Activated naive CD4-positive, alpha-beta T cell (primary cell): ENCODE results near the gene TRPT1.
A peak's percentile ranks its signal among the peaks of the same experiment; 100 is the strongest.

Source experiments
- DNase-seq, 4 experiments: peaks; one replicate each; lab custom pipeline; 2025; lab: John Stamatoyannopoulos, UW

Gene TRPT1

DNA sequence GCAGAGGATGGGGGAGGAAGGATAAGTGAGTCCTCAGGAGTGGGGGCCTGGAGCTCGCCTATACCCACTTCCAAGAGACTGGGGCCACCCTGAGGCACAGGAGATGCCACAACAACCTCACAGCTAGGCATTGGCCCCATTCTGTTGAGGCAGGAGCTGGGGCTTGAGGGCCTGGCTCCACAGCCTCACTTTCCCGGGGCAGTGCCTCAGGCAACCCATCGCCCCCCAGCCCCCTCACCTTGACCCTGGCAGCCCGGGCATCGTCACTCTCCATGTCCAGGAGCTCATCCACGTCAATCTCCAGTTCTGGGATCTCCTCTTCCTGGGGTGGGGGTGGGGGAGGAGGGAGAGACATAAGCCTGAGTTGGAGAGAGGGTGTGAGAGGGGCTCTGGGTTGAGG, 19.0 kb upstream of the TRPT1 start:
- no peak for DNase-seq

DNA sequence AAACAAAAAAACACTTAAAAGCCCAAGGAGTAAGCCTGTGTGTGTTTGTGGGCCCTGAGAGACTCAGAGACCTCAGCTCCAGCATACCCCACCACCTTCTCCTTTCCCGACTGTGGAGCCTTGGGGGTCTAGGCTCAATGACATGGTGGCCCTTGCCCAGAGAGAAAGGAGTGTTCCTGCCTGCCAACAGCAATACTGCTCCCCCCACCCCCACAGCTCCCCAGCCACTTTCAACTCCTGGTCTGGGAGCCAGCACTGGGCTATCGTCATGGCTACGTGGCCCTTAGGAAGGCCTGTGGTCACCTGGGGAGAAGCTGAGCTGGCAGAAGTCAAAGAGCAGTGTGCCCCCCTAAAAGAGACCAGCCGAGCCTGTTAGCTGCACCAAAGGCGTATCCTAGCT, 18.1 kb upstream of the TRPT1 start:
- DNase-seq = no peak

DNA sequence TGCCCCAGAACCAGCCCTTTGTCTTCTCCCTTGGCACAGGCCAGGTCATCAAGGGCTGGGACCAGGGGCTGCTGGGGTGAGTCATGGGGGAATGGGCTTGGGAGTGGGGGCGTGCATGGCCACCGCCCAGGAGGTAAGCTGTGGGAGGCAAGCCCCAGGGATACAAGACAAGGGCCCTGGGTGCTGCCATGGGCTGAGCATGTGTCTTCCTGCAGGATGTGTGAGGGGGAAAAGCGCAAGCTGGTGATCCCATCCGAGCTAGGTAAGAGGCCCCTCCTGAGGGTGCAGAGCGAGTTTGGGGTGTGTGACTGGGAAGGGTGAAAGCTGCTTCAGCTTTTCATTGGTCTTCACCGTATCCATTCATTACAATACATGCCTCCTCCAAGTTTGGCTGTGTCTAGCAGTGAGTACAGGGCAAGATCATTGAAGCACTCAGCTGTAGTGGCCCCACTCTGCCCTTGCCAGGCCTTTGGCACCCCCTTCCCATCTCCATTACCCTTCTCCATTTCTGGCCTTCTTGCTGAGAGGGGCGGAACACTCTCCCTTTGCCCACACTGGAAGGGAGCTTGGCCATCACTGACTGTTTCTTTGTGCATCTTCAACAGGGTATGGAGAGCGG, 17.4 kb upstream of the TRPT1 start:
- DNase-seq = no peak

DNA sequence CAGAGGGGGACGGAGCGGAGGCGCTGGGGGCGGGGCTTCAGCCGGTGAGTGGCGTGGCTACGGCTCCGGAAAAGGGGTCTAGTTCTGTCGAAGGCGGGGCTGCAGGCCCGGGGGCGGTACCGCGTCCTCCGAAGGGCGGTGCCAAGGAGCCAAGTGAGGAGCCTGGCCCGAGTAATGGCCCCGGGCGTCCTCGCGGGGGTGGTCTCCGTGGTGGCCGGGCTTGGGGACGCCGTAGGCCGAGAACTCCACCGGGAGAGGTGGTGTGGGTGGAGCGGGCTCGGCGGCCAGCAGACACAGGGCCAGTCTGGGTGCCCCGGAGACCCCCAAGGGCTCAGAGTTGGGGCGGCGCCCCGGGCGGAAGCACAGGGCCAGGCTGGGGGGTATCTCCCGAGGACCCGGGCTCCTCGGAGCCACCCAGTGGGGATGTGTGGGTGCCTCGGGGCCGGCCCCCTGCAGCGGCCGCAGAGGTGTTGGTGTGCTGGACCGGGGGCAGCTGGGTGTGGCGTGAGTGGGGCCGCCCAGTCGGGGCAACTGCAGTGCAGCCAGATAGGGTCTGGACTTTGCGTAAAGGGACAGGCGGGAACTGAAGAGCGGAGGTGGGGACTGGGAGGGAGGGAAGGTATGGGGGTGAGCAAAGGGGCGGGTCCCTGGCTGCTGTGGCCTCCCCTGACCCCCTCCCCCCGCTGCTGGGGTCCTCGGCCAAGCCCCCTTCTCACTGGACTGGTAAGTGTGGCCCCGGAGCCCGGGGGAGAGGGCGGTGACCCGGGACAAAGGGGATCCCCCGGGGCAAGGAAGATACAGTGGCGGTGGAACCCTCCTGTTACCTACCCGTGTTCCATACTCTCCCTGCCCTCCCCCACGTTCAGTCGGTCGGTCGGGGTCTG, 15.7 kb upstream of the TRPT1 start:
- DNase-seq = no peak

DNA sequence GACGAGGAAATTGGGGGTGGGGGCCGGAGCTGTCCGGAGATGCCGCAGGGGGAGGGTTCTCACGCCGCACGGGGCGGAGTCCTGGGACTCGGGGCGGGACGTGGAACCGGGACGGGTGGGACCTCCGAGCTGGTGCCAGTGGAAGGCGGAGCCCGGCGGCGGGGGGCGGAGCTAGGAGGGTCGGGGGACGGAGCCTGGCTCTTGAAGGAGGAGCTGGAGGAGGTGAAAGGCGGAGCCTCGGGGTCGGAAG, 15.2 kb upstream of the TRPT1 start:
- peak; percentile 99 to 100 (median 99) for DNase-seq

DNA sequence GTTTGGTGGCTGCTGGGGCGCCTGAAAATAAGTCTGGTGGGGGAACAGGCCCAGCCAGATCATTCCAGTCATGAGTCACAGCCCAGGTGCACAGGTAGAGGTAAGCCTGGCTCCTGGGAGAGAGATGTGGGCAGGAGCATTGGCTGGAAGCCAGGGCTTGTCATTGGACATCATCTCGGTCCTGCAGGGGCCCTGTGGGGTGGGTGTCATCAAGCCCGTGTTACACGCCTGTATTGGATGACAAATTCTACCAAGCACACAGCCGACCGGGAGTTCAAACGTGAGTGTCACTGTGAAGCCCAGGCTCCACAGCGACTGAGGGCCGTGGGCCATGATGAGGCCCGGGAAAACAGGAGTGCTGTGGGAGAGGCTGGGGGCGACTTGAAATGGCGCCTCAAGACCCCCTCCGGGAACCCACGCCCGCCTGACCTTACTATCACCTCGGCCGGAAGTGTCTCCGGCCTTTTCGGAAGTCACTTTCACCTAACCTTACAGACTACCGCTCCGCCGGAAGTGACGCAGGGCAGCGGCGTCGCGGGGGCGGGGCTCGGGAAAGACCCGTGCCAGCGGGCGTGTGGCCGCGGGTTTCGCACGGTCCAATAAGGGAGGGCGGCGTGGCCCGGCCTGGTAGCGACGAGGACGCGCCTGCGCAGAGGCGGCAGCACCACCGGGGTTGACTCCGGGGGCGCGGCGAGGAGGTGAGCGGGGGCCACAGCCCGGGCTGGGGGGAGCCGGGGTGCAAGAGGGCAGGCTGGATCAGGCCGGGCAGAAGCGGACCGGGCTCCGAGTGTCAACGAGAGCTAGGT, 14.7 kb upstream of the TRPT1 start, which contains the start of gene FKBP2:
TSS of gene FKBP2 (plus strand) at position 661 of the 806 bp plus-strand sequence. CDS start 1,293 bp downstream, outside the sequence.
- DNase-seq = peak; percentile 92 to 99 (median 96)

DNA sequence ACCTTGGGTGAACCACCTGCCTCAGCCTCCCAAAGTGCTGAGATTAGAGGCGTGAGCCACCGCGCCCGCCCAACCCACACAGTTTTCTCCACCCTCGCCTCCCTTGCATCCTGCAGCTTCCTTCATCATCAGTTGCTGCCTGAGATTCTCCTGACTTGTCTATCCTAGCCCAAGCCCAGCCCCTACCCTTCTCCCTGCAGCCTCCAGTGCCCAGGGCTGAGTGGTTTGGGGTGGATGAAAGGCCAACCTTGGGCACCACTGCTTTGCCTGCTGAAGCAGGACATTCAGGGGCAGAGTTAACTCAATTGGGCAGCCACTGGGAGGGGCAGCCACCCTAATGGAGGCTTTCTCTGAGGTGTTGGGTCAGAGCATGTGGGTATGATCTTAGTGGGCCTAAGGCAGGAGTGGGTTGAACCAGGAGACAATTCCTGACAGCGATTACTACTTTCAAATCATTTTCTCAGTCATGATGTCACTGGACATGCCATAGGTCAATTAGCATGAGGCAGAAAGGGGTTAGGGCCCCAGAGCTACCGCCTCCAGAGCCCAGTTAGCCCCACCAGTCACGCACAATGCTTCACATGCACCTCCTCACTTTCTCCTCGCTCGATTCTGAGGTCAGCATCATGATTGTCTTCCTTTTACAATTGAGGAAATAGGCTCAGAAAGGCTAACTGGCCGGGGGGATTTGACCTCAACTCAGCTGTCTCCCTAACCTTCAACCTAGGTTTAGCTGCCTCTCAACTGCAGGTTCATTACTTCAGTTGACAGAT, 13.9 kb upstream of the TRPT1 start:
- DNase-seq = no peak

DNA sequence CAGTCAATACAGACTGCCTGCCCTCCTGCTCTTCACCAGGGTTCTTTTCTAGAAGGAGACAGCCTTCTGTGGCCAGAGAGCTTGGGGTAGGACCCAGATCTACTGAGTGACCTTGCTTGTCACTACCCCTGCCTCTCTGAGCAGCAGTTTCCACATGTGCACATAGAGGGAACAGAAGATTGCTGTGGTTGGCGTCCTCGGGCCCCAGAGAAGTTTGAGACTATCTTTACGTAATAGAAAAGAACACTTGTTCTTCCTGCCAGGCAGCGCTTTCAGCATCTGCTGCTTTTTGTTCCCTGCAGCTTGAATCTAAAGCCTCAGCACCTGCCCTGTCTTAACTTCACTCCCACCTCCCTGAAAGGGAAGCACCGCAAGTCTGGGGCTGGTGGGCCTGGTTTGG, 13.0 kb upstream of the TRPT1 start:
- DNase-seq = no peak

DNA sequence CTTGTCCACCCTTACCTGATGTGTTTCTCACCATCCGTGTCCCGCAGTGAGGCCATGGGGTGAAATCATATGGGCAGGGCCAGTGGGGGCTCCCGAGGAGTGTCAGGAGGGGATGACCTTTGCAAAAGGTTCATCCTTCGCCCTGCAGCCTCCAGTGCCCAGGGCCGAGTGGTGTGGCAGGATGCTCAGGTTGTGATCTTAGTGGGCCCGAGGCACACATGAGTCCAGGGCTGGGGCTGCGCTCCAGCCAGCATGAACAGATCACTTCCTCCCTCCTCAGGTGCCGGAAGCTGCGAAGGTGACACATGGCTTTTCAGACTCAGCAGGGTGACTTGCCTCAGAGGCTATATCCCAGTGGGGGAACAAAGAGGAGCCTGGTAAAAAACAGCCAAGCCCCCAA, 12.1 kb upstream of the TRPT1 start:
- no peak for DNase-seq

DNA sequence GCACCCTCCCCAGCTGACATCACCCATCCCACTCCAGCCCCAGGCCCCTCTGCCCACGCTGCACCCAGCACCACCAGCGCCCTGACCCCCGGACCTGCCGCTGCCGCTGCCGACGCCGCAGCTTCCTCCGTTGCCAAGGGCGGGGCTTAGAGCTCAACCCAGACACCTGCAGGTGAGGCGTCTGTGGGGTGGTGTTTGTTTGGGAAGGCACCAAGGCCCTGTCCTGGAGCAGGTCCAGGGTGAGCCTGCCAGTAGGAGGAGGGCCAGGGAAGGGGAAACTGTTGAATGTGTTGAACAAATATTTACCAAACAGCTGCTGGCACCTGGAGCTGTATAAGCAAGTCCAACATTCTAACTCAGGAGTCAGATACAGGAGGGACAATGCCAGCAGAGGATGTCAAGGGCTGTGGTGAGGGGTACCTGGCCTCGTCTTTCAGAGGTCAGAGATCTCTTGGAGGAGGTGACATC, 11.5 kb upstream of the TRPT1 start:
- DNase-seq = no peak

DNA sequence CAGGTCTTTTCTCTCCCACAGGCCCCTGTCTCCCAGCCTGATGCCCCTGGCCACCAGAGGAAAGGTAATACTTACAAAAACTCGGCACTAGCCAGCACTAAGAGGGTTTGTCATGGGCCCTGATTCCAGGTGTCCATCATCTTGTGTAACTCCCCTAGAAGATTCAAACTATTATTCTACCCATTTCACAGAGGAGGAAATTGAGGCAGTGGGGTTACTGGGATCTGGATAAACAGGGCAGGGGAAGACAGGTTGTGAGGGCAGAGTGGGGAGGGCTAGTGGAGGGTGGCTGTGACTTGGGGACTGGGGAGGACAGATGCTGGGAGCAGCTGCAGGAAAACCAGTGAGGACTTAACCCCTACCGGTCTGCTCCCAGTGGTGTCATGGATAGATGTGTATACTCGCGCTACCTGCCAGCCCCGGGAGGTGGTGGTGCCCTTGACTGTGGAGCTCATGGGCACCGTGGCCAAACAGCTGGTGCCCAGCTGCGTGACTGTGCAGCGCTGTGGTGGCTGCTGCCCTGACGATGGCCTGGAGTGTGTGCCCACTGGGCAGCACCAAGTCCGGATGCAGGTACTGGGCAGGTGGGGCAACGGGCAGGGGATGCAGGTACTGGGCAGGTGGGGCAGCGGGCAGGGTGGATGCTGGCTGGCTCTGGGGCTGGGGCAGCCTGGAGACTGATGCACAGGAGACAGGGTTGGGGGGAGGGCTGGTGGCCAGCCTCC, 9.6 kb upstream of the TRPT1 start:
- DNase-seq = no peak

DNA sequence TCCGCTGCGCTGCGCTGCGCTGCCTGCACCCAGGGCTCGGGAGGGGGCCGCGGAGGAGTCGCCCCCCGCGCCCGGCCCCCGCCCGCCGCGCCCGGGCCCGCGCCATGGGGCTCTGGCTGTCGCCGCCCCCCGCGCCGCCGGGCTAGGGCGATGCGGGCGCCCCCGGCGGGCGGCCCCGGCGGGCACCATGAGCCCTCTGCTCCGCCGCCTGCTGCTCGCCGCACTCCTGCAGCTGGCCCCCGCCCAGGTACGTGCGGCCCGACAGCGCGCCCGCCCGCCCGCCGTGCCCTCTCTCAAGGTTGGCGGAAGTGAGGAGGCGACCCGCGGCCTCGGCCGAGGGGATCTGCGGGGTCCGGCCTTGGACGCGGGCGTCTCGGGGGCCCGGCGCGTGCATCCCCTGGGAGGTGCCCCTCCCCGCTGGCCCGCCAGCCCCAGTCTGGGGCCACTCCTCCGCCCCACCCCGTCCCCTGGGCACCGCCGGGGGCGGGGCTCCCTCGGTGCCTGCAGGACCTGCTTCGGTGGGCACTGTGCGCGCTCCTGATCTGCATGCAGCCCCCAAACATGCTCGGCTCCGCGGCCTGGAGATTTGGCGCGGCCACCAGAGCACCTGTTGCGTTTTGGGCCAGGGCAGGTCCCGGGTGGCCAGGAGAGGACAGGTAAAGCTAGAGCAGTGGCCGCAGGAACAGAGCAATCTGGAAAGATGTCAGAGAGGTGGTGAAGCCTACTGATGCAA, 8.8 kb upstream of the TRPT1 start:
- DNase-seq = peak in 1 of 4 experiments; percentile 64

DNA sequence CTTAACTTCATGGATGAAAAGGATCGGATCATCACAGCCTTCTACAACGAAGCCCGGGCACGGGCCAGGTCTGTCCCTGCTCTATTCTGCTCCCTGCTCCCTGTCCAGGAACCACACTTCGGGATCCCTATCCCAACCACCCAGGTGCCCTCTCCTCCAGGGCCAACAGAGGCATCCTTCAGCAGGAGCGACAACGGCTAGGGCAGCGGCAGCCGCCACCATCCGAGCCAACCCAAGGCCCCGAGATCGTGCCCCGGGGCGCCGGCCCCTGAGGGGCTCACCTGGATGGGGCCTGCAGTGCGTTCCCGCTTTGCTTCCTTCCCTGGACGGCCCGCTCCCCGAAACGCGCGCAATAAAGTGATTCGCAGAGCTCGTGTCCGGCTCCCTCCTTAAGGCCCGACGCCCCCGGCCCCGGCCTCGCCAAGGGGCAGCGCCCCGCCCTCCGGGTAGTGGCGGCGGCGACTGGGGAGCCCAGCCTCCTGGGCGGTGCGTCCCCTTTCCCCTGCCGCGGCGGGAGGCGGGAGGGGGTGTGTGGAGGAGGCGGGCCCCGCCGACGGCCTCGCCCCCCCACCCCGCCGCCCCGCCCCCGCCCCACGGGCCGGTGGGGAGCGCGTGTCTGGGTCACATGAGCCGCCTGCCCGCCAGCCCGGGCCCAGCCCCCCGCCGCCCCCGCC, 8.1 kb upstream of the TRPT1 start, which contains the start of gene VEGFB:
TSS of gene VEGFB (plus strand) at position 672 of the 674 bp plus-strand sequence. CDS start 250 bp downstream, outside the sequence.
- peak in 2 of 4 experiments; percentile 48 to 74 for DNase-seq

DNA sequence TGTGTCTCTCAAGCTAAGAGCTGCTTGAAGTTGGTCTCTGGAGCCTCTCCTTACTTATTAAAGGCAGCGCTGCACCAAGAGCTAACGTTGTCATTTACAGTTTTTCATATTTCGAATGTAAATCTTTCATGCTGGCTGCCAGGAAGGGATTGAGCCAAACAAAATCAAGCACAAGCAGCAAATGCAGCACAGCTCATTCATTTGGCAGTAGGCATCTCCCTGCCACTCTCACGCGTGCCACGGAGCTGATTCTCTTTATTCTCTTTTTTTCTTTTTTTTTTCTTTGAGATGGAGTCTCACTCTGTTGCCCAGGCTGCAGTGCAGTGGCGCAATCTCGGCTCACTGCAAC, 7.0 kb upstream of the TRPT1 start:
- DNase-seq = no peak

DNA sequence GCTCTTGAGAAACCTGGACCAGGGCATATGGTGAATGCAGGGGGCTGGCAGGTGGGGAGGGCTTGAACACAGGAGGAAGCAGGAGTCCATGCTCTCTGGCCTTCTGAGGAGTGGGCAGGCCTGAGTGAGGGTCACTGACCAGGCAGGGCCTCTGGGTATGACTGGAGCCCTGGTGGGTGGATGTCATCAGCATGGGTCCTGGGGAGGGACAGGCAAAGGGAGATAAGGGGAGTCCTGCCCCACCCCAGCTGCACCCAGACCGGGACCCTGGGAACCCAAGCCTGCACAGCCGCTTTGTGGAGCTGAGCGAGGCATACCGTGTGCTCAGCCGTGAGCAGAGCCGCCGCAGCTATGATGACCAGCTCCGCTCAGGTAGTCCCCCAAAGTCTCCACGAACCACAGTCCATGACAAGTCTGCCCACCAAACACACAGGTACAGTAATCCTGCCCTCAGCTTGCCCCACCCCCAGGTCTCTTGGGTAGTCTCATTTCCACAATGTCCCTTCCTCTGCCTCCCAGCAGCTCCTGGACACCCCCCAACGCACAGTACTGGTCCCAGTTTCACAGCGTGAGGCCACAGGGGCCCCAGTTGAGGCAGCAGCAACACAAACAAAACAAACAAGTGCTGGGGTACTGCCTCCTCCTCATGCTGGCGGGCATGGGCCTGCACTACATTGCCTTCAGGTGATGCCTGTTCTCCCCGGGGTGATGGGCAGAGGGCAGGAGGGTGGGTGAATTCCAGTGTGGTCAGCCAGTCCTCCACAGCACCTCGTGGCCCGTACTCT, 6.4 kb upstream of the TRPT1 start:
- DNase-seq = no peak

DNA sequence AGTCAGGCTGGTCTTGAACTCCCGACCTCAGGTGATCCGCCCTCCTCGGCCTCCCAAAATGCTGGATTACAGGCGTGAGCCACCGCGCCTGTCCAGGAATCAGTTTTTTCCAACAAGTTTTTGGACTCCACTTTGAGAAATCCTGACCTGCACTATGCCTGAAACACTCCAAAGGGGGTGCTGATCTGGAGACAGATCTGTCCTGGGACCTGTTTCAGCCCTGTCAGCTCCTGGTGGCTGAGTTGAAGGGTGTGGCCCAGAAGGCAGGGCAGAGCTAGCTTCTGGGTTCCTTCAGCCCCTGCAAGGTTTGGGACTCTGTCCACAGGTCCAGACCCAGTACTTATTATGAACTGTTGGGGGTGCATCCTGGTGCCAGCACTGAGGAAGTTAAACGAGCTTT, 5.6 kb upstream of the TRPT1 start:
- no peak for DNase-seq

DNA sequence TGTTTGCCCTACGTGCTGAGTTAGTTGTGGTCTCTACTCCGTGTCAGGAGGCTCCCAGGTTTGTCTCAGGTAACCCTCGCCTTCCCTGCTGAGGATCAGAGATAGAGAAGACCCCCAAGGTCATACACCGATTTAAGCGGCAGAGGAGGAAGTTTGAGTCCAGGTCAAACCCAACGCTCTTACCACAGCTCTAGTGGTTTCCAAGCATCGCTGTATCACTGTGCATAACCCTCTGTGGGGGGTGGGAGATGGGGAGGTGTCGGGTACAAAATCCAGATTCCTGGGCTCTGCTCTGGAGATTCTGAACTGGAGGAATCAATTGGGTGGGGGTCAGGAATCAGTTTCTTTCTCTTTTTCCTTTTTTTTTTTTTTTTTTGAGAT, 5.0 kb upstream of the TRPT1 start:
- no peak for DNase-seq

DNA sequence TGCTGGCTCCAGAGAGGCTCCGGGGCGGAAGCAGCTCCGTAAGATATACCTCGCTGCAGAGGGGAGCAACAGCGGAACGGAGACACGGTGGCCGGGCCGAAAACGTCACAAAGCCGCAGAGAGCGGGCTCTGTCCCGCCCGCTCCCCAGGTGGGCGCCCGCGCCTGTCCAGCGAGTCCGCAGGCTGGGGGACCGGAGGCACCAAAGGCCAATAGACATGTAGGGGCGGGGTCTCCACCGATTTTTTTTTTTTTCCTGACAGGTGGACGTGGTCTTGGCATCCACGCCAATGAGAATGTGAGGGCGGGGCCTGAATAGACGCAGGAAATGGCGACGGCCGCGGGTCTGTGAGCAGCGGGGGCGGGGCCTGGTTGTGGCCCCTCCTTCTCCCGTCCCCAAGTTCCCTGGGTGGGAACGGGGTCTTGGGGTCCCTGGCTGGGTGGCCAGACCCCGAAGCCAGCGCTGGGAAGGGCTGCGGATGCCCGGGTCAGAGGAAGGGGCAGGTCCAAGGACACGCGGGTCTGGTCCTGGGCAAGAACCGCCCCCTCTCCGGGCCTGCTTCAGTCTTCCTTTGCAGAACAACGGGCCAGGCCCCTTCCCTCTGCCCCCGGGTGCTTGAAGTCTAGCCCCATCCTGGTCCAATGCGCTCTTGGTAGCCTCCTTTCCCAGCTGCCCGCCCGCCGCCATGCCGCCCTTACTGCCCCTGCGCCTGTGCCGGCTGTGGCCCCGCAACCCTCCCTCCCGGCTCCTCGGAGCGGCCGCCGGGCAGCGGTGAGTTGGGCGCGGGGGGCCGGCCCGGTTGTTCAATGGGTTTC, 4.4 kb upstream of the TRPT1 start, which contains the start of gene DNAJC4:
TSS of gene DNAJC4 (plus strand) at position 378 of the 814 bp plus-strand sequence. CDS start at position 685, 307 bp downstream.
- peak; percentile 59 to 79 (median 63) for DNase-seq
